HepG2 (cell line): ENCODE data around the gene SMARCA4. TPM values are rescaled to one million over a fixed set of nuclear protein-coding genes. Genes with fewer than 3 reads are reported as not detected.

Experiments used
- CREB1 ChIP-seq, 2 experiments: fragments of 450-650 bp in 1 of 2; IDR thresholded peaks; 2 replicates each; pipeline ENCODE4 v1.6.1; 2016 to 2017; ENCODE audit warnings: control low read depth in 1 of 2, mild to moderate bottlenecking in 1 of 2, missing compliant biosample characterization in 1 of 2, missing genetic modification characterization in 1 of 2
- CREM ChIP-seq, 2 experiments: sonication (generic) in 1 of 2; formaldehyde crosslinking in 1 of 2; IDR thresholded peaks; 2 replicates each; pipeline versions ENCODE4 v1.4.0 to v1.6.1; 2016 to 2020; ENCODE audit warnings: antibody characterized with exemption in 1 of 2, mild to moderate bottlenecking in 1 of 2, missing genetic modification reagents in 1 of 2
- DMAP1 ChIP-seq: IDR thresholded peaks from 2 replicates; pipeline ENCODE4 v1.6.1; 2016
- DPF2 ChIP-seq: sonication (generic); formaldehyde crosslinking; IDR thresholded peaks from 2 replicates; pipeline ENCODE4 v1.4.0; 2020; ENCODE audit warnings: mild to moderate bottlenecking, low read depth, missing genetic modification reagents, borderline replicate concordance
- E2F5 ChIP-seq: sonication (generic); formaldehyde crosslinking; conservative IDR thresholded peaks from 2 replicates; pipeline ENCODE4 v1.4.0; 2020; ENCODE audit warnings: missing genetic modification reagents
- EEA1 ChIP-seq: sonication (generic); formaldehyde crosslinking; IDR thresholded peaks from 2 replicates; pipeline ENCODE4 v1.5.1; 2020; ENCODE audit warnings: mild to moderate bottlenecking, missing genetic modification reagents, borderline replicate concordance
- HDAC2 ChIP-seq: sonication (generic); formaldehyde crosslinking; IDR thresholded peaks from 2 replicates; pipeline ENCODE4 v1.4.0; 2020; ENCODE audit warnings: missing genetic modification reagents
- HES4 ChIP-seq: sonication (generic); formaldehyde crosslinking; IDR thresholded peaks from 2 replicates; pipeline ENCODE4 v1.9.0; 2021; ENCODE audit warnings: mild to moderate bottlenecking, missing genetic modification reagents, borderline replicate concordance
- MTERF4 ChIP-seq: sonication (generic); formaldehyde crosslinking; IDR thresholded peaks from 2 replicates; pipeline ENCODE4 v1.8.0; 2023; ENCODE audit warnings: mild to moderate bottlenecking, missing genetic modification reagents
- MXD3 ChIP-seq: IDR thresholded peaks from 2 replicates; pipeline ENCODE4 v1.6.1; 2016; ENCODE audit warnings: mild to moderate bottlenecking, missing biosample characterization, missing genetic modification reagents
- PHF8 ChIP-seq: sonication (generic); formaldehyde crosslinking; IDR thresholded peaks from 2 replicates; pipeline ENCODE4 v1.5.0; 2020; ENCODE audit warnings: missing genetic modification reagents
- POLR2A ChIP-seq, 2 experiments: IDR thresholded peaks; 2 replicates each; pipeline ENCODE4 v1.6.1; 2011; ENCODE audit warnings: low read depth in 2 of 2, low read length in 2 of 2, mild to moderate bottlenecking in 1 of 2, moderate library complexity in 1 of 2; ENCODE audit not compliant: insufficient read depth in 1 of 2
- RNF219 ChIP-seq: sonication (generic); formaldehyde crosslinking; IDR thresholded peaks from 2 replicates; pipeline ENCODE4 v1.5.0; 2020; ENCODE audit warnings: mild to moderate bottlenecking, missing genetic modification reagents
- SP4 ChIP-seq: sonication (generic); formaldehyde crosslinking; IDR thresholded peaks from 2 replicates; pipeline ENCODE4 v1.8.1; 2023; ENCODE audit warnings: mild to moderate bottlenecking, missing genetic modification reagents
- SRY ChIP-seq: sonication (generic); formaldehyde crosslinking; IDR thresholded peaks from 2 replicates; pipeline ENCODE4 v1.8.0; 2022; ENCODE audit warnings: mild to moderate bottlenecking, missing genetic modification reagents
- ZNF124 ChIP-seq: sonication (generic); formaldehyde crosslinking; IDR thresholded peaks from 2 replicates; pipeline ENCODE4 v1.4.0; 2020; ENCODE audit warnings: missing genetic modification reagents
- ZNF605 ChIP-seq: sonication (generic); formaldehyde crosslinking; IDR thresholded peaks from 2 replicates; pipeline ENCODE4 v1.8.0; 2022; ENCODE audit warnings: mild to moderate bottlenecking, missing genetic modification reagents
- ZNF687 ChIP-seq: sonication (generic); formaldehyde crosslinking; IDR thresholded peaks from 2 replicates; pipeline ENCODE4 v1.5.1; 2020; ENCODE audit warnings: mild to moderate bottlenecking, missing genetic modification reagents, moderate library complexity
- ZNF782 ChIP-seq: sonication (generic); formaldehyde crosslinking; IDR thresholded peaks from 2 replicates; pipeline ENCODE4 v1.4.0; 2020; ENCODE audit warnings: missing genetic modification reagents, mild to moderate bottlenecking, borderline replicate concordance
- polyA plus RNA-seq, 8 experiments: library from polyadenylated mRNA; depleted of rRNA in 3 of 8; stranded (reverse) in 7 of 8; unstranded in 1 of 8; fragments of >200 nt; fragmentation: Illumina TruSeq in 4 of 8; extraction: Trizol in 4 of 8; gene quantifications; 2 replicates each; pipeline versions ENCODE4 v1.2.1 to v1.2.3, GENCODE V29; 2011 to 2016; ENCODE audit warnings: low read depth in 4 of 8, missing spikeins in 1 of 8, mixed read lengths in 1 of 8; ENCODE audit not compliant: insufficient read depth in 1 of 8
- total RNA-seq, 5 experiments: library from RNA; depleted of rRNA; stranded (reverse); fragments of >200 nt; fragmentation: Illumina TruSeq; extraction: Trizol; gene quantifications; 2 replicates each; pipeline ENCODE4 v1.2.3, GENCODE V29; 2016; ENCODE audit warnings: low read depth in 1 of 5

SMARCA4 gene
- total and polyA plus RNA-seq, 2 of the 13 experiments (the other 11 are each of a cell fraction or from before 2014, with no cell fraction given), result 25.4 to 45.9 TPM

- TF ChIP-seq E2F5 (CRISPR knock-in tag), result no peak
- TF ChIP-seq ZNF124 (CRISPR knock-in tag), result 0 out of 2 replicates have a peak, but pooled peaks have one; percentile 25
- no peak; the same call in 1 of the 2 replicates for TF ChIP-seq ZNF605 (CRISPR knock-in tag)
- TF ChIP-seq MXD3, result peak; percentile 79; the same call in 1 of the 2 replicates
- TF ChIP-seq SP4 (CRISPR knock-in tag), result peak; percentile 88
- TF ChIP-seq PHF8 (CRISPR knock-in tag), result peak; percentile 36; the same call in 1 of the 2 replicates
- 0 out of 2 replicates have a peak, but pooled peaks have one; percentile 56 for TF ChIP-seq HES4 (CRISPR knock-in tag)
- TF ChIP-seq RNF219 (CRISPR knock-in tag), result no peak
- TF ChIP-seq SRY (CRISPR knock-in tag), result peak; percentile 52; the same call in 1 of the 2 replicates
- TF ChIP-seq CREB1 (IDR thresholded peaks at IDR 0.05), result peak; percentile 78
- TF ChIP-seq CREB1 (CRISPR knock-in tag; IDR thresholded peaks at IDR 0.05), result peak; percentile 88
- TF ChIP-seq POLR2A (IDR thresholded peaks at IDR 0.05; ENCODE audit: insufficient read depth in 1 of 2, low read depth in 2 of 2, low read length in 2 of 2), result peak; percentile 97 to 98
- TF ChIP-seq MTERF4, result peak; percentile 60; the same call in 1 of the 2 replicates
- TF ChIP-seq HDAC2 (CRISPR knock-in tag), result 0 out of 2 replicates have a peak, but pooled peaks have one; percentile 57
- TF ChIP-seq ZNF782, result peak; percentile 37; the same call in 1 of the 2 replicates
- TF ChIP-seq EEA1, result no peak
- TF ChIP-seq CREM (IDR thresholded peaks at IDR 0.05), result peak; percentile 79; the same call in 1 of the 2 replicates
- no peak for TF ChIP-seq CREM (CRISPR knock-in tag; IDR thresholded peaks at IDR 0.05)
- peak; percentile 44 for TF ChIP-seq ZNF687 (CRISPR knock-in tag)
- TF ChIP-seq DPF2 (CRISPR knock-in tag), result no peak
- TF ChIP-seq DMAP1 (CRISPR knock-in tag), result peak; percentile 52; the same call in 1 of the 2 replicates
Observed at GRCh38 chr19:11089254-11090013, 128.6 kb downstream of the SMARCA4 start, which contains the start of gene LDLR (continued).
